ENCODE data around the gene GABRG2.
A peak's percentile ranks its signal among the peaks of the same experiment; 100 is the strongest.
"Not testable (repeated sequence)": the region's sequence is repeated elsewhere in the genome, so short reads cannot be mapped to it uniquely, and the experiment has no call there.

Gene GABRG2

DNA sequence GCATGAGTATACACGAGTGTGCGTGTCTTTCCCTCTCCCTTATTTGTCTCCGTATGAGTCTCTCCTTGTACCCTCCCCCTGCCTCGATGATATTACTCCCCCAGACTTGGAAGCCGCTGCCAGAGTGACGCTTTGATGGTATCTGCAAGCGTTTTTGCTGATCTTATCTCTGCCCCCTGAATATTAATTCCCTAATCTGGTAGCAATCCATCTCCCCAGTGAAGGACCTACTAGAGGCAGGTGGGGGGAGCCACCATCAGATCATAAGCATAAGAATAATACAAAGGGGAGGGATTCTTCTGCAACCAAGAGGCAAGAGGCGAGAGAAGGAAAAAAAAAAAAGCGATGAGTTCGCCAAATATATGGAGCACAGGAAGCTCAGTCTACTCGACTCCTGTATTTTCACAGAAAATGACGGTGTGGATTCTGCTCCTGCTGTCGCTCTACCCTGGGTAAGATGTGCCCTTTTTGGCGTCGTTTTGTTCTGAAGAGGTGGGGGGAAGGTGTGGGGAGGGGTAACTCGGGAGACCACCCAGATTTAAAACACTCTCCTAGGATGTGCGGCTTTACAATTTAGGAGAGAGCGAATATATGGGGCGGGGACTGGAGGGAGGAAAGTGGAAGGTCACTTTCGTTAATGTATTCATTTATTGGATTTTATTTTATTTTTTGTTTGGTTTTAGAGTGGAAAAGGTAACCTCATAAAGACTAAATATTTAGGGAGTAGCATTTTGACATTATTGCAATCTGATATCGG is at the start of gene GABRG2:
TSS of gene GABRG2 (plus strand) at position 119 of the 757 bp plus-strand sequence. CDS start at position 346, 227 bp downstream.
- peak; percentile 37 for DNase-seq

DNA sequence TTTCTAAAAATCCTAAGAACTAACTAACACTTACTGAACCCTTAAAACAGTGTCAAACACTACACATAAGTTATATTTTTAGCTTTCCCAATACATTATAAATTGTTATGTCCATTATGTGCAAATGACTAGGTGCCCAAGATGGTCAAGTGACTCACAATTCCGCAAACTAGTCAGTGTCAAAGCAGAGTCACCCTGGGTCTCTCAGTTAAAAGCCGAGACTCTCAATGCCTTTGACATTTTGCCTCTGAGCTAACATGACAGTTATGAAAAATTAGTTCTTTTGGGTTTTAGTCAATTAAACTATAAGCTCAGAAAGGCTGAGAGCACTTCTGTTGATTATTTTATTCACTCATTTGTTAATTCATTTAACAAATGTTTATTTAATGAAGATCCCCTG is 42.3 kb upstream of the GABRG2 start:
- DNase-seq: no peak

DNA sequence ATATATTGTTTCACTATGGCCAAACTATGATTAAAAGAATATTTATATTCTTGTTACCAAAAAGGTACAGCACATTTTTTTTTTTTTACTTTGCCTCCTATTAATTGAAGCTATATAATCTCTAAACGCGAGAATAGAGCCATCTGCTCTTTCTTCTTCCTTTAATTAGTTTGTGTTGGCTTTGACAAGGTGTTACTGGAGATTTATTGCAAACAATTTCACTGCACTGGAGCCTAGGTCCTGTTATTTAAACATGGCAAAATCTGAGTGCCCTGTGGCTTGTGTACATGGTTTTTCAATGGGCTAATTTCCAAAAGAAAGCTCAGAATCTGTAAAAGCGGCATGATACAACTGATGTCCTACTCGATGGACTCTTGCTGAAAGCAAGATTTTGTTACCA is 40.8 kb upstream of the GABRG2 start:
- DNase-seq: peak; percentile 6

DNA sequence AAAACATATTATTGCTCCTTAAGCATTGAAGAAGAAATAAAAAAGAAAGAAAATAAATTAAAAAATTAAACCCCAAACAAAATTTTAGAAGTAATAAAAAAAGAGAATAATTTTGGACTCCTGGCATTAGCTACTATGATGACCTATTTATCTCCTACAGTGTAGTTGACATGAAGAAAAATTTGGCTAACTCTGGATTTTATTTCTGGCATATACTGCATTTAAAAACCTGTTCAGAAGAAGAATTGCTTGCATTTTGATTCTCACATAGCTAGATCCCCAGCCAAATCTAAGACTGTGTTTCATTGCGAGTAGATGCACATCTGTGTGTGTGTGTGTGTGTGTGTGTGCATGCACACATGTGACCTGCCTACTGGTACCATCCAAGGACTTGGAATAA is 30.1 kb upstream of the GABRG2 start:
- DNase-seq: no peak

DNA sequence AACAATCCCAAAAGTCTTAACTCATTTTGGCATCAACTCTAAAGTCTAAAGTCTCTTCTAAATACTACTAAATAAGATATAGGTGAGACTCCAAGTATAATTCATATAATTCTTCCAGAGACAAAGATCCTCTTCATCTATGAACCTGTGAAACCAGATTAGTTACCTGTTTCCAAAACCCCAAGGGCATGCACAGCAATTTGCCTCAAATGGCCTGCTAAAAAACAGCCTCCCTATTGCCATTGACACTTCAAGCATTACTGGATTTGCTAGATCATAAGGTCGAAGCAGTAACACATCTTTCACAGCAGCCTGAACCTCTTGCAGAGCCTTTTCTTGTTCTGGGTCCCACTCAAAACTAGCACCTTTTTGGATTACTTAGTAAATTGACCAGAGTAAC is 20.3 kb upstream of the GABRG2 start:
- no peak for DNase-seq

DNA sequence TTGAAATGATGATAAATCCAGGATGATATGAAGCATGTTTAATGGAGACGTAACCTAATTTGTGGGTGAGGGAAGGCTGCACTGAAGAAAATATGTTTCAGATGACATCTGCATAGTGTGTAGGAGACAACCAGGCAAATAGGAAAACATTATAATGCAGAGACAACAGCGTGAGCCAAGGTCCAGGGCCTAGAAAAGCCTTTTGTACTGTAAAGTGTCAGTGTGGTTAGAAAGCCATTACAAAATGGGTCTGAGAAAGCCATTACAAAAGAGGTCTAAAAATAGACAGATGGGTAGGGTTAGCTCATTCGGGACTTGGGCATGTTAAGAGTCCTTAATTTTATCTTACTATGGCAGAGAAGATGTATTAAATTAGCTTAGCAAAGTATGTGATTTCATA is 14.9 kb upstream of the GABRG2 start:
- DNase-seq: no peak

DNA sequence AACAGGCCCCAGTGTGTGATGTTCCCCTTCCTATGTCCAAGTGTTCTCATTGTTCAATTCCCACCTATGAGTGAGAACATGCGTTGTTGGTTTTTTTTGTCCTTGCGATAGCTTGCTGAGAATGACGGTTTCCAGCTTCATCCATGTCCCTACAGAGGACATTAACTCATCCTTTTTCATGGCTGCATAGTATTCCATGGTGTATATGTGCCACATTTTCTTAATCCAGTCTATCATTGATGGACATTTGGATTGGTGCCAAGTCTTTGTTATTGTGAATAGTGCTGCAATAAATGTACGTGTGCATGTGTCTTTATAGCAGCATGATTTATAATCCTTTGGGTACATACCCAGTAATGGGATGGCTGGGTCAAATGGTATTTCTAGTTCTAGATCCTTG is 12.5 kb upstream of the GABRG2 start:
- not testable (repeated sequence) for DNase-seq

DNA sequence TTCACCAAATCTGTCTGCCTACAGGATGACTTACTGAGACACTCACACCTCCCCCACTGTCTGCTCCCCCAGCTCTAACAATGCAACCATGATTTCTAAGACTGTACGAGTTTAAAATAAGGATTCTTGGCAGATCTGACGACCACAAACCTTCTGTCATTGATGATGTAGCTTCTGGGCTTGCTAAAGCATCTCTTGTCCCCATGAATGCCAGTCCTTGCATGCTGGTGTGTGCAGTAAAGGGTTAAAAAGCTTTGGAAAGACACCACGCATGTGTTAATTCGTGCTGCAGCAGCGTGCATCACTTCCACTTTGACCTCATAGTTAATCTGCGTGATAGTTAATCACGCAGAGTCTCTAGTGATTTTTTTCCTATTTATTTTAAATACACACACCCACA is 411 bp upstream of the GABRG2 start:
- DNase-seq: no peak

DNA sequence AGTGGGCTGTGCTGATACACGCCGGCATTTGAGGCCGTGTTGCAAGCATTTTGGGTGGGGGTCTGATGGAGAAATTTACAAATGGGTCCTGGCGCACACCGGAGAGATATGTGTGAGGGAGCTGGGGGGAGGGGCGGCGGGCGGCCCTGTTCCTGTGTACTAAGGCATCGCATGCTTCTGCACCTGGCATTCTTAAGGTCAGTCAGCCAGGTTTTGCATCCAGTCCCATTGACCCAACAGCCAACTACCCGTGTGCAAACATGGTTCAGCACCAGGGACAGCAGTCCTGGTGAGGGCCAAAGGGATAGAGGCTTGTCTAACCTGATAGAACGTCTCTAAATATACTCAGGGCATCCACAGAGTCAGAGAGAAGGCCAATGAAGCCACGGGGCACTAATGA is 839 bp downstream of the GABRG2 start:
- peak; percentile 1 for DNase-seq

DNA sequence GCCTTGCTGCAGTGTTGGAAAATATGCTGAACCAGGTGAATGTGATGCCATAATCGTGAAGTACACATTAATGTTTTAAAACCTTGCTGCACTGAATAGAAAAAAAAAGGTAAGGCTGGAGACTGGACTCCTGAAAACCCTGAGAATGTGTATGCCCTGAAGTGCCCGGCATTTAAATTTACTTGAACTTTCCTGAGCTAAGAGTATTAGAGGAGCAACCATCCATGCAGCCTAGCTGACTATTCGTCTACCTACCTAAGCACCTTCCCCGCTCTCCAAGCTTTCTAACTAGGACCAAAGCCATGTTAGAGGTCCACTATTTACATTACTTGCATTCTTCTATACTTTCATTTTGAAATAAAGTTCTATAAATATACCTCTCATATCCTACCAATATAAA is 1.4 kb downstream of the GABRG2 start:
- DNase-seq: no peak

DNA sequence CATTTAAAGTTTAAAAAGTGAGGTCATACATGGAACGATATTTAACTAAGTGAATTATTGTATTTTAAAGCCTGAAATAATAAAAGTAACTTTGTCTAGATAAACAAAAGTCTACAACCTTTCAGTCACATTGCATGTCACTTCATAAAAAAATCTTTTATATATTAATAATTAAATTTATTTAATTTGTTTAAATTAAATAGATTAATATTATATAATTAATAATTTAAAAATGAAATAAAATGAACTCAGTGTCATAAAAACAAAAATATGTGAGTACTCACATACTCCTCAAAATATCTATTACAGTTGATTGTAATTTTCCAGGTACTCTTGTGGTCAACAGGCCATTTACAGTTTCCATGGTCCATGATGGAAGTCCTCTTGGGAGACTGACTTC is 11.2 kb downstream of the GABRG2 start:
- no peak for DNase-seq

DNA sequence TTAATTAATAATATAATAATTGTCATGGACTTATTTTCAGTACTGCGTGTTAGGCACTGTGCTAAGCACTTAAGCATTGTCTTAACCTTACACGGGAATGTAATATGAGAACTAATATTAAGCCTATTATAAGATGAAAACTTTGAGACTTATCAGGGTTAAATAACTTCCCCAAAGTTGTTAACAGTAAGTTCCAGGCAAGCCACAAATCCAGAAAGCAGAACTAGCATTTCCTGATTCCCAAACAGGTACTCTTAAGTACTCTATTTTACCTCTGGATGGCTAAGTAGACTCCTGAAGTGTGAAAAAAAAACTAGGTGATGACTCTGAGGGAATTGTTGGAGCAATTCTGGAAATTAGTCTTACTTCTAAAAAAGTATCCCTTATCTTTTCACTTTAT is 23.8 kb downstream of the GABRG2 start:
- no peak for DNase-seq

DNA sequence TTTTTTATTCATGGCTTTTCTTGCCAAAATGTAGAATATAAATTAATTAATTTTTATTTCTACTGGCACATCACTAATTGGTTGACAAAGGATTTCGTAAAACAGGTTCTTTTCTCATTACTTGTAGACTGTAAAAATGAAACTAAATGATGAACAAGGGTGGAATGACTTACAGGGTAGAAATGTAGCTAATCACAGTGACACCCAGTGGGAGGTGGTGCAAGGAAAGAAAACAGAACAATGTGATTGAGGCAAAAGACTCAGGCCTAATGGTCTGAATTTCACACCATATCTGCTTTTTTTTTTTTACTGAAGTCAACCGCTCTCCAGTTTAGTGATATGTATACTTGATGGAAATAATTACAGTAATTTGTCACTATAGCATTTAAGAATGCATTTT is 28.9 kb downstream of the GABRG2 start:
- no peak for DNase-seq

DNA sequence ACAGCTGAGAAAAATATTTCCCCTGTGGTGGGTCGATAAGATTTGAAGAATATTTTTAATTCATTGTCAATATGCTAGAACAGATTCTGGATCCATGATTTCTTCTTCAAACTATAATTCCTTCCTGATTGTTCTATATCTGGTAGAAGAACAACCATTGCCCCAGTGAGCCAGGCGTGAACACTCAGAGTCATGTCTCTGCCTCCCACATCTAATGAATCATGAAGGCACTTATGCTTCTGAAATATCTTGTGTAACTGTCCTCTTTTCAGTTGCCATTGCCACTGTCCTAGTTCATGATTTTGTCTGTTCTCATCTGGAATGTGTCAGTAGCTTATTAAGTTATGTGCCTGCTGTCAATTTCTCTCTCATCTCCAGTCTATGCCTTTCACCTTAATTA is 40.0 kb downstream of the GABRG2 start:
- DNase-seq: no peak

DNA sequence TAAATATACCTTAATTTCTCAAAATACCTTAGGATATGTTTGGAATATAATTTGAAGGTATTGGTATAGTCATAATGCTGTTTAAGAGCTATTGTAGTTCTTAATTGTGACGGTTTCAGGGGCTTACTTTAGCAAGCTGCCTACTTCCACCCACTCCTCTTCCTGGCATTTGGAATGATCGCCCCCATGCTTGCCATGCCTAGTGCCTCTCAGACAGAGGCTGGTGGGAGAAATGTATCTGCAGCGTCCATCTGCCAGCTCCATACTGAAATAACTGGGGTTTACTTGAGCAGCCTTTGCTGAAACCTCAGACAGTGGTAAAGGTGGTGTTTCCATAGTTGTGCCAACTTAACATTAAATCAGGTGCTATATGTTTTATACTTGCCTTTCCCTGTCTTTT is 52.2 kb downstream of the GABRG2 start:
- no peak for DNase-seq

DNA sequence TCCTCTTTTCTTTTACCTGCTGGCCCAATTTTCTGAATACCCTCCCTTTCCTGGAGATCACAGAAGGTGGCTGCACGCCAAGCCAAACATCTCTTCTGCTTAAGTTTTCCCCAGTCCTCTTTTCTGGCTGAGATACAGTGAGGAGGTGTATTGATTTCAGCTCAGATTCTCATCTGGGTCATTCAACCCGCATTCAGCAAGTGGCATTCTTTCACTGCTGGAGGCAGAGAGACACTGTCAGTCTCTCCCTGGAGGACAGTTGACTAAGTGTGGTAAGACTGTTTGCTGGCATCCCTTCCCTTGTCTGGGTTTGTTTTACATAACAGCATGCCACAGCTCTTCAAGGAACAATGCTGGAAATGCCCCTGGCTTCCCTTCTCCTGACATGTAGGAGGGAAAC is 60.5 kb downstream of the GABRG2 start:
- DNase-seq: no peak

DNA sequence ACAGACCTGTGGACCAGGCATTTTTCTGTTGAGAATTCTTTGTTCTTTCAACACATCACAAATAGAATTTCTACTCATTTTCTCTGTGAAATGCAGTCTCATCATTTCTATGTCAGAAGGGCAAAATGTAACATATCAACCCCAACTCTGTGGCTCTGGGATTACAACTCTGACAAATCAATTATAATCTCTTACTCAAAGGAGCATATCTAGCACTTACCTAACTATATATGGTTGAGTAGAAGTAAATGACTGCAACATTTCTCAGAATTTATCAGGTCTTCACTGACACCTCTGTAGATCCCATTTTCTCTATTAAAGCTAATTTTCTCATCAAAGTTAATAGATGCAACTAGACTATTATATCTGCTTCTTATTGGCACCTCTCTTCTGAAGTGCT is 64.8 kb downstream of the GABRG2 start:
- DNase-seq: no peak

DNA sequence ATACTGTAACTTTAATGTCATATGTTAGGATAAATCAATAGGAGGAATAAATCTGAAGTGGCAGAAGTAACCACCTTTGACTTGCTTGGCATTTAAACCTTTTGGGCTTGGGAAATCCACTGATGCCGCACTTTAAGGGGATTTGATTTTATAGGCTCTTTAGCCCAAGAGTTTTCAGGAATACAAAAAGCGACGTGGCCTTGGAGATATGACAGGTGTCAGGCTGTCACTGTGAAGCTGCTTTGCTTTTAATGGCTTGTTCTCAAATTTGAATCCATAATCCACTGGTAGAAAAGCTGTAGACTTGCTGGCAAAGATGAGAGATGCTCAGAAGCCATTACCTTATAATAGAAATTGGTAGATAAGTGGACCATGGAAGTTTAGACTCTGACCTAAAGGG is 71.6 kb downstream of the GABRG2 start:
- DNase-seq: peak; percentile 63

DNA sequence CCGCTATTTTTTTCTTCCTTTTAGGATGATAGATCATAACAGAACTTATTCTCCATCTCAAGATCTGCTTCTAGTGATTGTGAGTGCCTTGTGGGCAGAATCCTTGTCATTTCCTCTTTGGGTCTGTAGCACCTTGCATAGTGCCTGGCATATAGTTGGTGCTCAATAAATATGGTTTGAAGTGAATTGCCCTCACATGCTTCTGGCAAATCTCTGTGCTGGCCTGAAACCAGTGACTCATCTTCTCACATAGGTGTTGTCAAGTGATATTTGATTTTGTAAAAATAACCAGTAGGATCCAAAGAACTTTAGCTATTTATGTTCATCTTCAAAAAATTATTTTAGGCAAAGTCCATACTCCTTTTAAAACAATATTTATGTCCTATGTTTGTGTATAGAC is 86.7 kb downstream of the GABRG2 start:
- no peak for DNase-seq

DNA sequence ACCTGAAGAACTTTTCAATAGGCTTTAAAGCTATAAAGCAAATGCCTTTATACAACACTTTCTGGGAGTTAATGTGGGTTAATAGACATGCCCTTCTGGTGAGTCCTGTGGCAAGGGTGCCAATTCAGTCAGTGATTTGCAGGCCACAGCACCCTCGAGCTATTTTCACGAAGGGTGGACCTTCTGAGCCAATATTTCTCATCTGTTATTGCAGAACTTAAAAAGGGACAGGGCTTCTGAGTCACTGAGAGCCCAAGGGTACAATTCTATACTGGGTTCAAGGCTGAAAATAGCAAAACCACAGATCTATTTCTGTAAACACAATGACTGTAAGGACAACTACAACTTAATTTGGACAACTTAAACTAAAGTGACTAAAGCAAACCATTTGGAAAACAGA is 92.8 kb downstream of the GABRG2 start:
- no peak for DNase-seq

DNA sequence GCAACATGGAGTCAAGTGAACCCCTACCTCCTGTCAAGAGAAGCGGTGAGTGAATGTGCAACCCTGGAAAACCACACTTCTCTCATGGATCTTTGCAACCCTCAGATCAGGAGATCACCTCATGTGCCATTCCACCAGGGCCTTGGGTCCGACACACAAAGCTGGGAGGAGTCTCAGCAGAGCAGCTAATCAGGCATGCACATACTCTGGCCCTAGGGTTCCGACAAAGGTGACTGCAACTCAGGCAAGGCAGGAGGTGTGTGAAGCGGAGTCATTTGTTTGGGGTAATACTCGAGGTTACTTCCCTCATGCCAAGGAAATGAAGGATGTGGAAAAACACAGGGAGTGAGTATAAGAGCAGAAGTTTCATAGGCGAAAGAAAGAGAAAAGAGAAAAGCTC is 96.1 kb downstream of the GABRG2 start:
- no peak for DNase-seq

DNA sequence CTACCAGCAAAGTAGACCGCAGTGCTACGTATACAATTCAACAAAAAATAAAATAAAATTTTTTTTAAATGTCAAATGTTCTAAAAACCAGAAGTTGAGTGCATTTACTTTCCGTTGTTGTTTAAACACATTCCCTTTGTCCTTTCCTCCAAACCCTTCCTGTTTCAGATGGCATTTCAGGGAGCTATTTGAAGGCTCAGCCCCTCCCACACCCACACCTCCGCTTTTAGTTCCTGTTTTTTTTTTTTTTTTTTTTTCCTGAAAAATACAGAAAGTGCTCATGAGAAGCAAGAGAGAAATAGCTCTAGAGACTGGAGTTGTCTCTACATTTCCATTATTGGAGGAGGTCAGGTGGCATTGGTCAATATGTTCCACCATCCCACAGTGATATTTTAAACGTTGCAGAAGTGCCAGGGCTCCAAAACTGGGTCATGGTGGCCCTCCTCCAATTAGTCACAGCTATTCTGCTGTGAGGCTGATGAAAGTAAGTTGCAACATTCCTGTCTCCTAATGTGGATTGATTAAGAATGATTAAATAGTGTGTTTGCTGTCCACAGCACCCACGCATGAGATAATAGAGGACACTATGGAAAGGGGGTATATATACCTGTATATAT is 106.9 kb downstream of the GABRG2 start:
- no peak for DNase-seq

DNA sequence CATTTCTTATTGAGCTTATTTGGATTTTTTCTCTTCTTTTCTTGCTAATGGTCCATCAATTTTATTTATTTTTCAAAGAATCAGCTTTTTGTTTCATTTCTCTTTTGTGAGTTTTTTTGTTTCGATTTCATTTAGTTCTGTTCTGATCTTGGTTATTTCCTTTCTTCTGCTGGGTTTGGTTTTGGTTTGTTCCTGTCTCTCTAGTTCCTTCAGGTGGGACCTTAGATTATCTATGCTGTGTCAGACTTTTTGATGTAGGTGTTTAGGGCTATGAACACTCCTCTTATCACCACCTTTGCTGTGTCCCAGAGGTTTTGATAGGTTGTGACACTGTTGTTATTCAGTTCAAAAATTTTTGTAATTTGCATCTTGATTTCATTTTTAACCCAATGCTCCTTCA is 119.8 kb downstream of the GABRG2 start:
- DNase-seq: no peak

DNA sequence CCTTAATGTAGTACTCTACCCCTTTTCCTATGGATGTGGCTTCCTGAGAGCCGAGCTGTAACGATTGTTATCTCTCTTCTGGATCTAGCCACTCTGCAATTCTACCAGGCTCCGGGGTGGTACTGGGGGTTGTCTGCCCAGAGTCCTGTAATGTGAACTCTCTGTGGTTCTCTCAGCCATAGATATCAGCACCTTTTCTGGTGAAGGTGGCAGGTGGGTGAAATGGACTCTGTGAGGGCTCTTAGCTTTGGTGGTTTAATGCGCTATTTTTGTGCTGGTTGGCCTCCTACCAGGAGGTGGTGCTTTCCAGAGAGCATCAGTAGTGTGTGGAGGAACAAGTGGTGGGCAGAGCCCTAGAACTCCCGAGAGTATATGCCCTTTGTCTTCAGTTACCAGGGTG is 122.1 kb downstream of the GABRG2 start:
- DNase-seq: no peak

DNA sequence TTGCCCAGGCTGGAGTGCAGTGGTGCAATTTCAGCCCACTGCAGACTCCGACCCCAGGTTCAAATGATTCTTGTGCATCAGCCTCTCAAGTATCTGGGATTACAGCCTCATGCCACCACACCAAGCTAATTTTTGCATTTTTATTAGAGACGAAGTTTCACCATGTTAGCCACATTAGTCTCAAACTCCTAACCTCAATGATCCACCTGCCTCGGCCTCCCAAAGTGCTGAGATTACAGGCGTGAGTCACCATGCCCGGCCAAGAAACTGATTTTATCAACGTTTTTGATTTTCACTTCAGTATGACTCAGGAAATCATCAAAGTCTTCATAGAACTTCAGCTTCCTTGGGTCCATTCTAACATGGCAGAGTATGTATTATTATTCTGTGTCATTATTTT is 125.4 kb downstream of the GABRG2 start:
- DNase-seq: no peak

Measured in NCI-H1105 treated with DMSO at 0.1 percent for 48 hours (cell line).